GM12878 (cell line): ENCODE measurements around the gene GNB2. TPM values are rescaled to one million over a fixed set of nuclear protein-coding genes. Genes with fewer than 3 reads are reported as not detected.
A peak's percentile ranks its signal among the peaks of the same experiment; 100 is the strongest.

ENCODE experiments used
- CEBPB ChIP-seq, 2 experiments: fragments of 150-350 bp in 1 of 2; IDR thresholded peaks; 2 replicates each; pipeline ENCODE4 v1.6.1; 2012 to 2014; ENCODE audit warnings: low read depth in 2 of 2, low read length in 2 of 2, borderline replicate concordance in 1 of 2, inconsistent platforms in 1 of 2
- HCFC1 ChIP-seq: fragments of 150-350 bp; IDR thresholded peaks from 2 replicates; pipeline ENCODE4 v1.6.1; 2014; ENCODE audit warnings: low read length
- HDGF ChIP-seq: fragments of 450-650 bp; IDR thresholded peaks from 2 replicates; pipeline ENCODE4 v1.6.1; 2016; ENCODE audit warnings: antibody characterized with exemption
- NR2F1 ChIP-seq: fragments of 450-650 bp; conservative IDR thresholded peaks from 2 replicates; pipeline ENCODE4 v1.6.1; 2017; ENCODE audit warnings: mild to moderate bottlenecking
- PRDM15 ChIP-seq: fragments of 450-650 bp; formaldehyde crosslinking; IDR thresholded peaks from 2 replicates; pipeline ENCODE4 v1.4.0; 2020; ENCODE audit warnings: mild to moderate bottlenecking, moderate library complexity
- SMC3 ChIP-seq: IDR thresholded peaks from 2 replicates; pipeline ENCODE4 v1.6.1; 2011; ENCODE audit warnings: low read length, improper control_type of control experiment, borderline replicate concordance
- ZNF384 ChIP-seq: IDR thresholded peaks from 2 replicates; pipeline ENCODE4 v1.6.1; 2012; ENCODE audit warnings: low read depth, mild to moderate bottlenecking, low read length, improper control_type of control experiment, borderline replicate concordance
- ZZZ3 ChIP-seq: IDR thresholded peaks from 2 replicates; pipeline ENCODE4 v1.6.1; 2011; ENCODE audit warnings: low read depth; ENCODE audit not compliant: control insufficient read depth, insufficient read length
- polyA plus RNA-seq, 11 experiments: library from polyadenylated mRNA; depleted of rRNA in 4 of 11; unstranded in 6 of 11; stranded (reverse) in 5 of 11; fragments of >200 nt; fragmentation: Nextera tagmentation in 4 of 11; fragmentation: Illumina TruSeq in 1 of 11; extraction: Ambion mirVana in 4 of 11; extraction: Trizol in 1 of 11; gene quantifications; 1 replicate in 1 of 11; 2 replicates in 10 of 11; pipeline versions ENCODE4 v1.2.1 to v1.2.3, GENCODE V29; 2011 to 2016; ENCODE audit warnings: inconsistent platforms in 2 of 11, missing spikeins in 2 of 11, low read depth in 1 of 11
- total RNA-seq, 4 experiments: library from RNA; depleted of rRNA in 3 of 4; stranded (reverse); fragments of >200 nt in 3 of 4; fragmentation: Illumina TruSeq in 1 of 4; extraction: Trizol in 1 of 4; gene quantifications; 2 replicates each; pipeline versions ENCODE4 v1.2.1 to v1.2.3, GENCODE V29; 2013 to 2021

Gene GNB2
- total and polyA plus RNA-seq, 10 of the 15 experiments (the other 5 are each of a cell fraction or from before 2014, with no cell fraction given), result 0.35 to 175 (median 59.7) TPM

DNA sequence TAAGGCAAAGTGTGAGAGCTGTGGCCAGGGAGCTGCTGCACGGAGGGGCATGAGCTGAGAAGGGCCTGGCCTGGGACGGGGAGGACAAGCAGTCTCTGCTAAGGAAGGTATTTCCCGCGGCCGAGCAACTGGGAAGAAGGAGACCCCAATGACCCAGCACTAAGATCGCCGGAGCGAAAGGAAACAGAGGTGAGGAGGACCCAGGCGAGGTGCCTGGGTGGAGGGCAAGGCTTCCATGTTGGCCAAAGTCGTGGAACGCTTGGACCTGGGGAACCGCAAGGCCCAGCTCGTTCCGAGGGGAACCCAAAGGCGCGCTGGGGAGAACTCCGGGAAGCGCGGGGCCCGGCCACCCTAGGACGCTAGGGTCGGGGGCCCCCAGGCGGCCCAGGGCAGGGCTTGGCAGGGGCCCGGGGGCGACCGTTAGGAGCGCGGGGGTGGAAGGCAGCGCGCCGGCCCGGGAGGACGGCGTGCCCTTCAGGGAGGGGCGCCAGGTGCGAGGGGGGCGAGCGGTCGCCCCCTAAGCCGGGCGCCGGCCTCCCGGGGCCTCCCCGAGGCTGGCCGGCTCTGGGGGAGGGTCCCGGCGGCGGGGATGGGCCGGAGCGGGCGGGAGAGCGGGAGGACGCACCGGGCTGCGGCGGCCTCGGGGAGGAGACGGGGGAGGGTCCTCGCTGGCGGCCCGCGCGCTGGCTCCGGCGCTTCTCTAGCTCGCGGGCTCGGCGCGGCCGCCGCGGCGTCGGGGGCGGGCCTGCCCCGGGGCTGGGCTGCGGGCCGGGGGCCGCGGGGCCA, 20.0 kb downstream of the GNB2 start (continued):
- TF ChIP-seq ZNF384 (no peak), HDGF (no peak), NR2F1 (0 out of 2 replicates have a peak, but pooled peaks have one; percentile 28), ZZZ3 (no peak), CEBPB (IDR thresholded peaks at IDR 0.05; ENCODE audit: borderline replicate concordance in 1 of 2, low read depth in 2 of 2, low read length in 2 of 2) (no peak), PRDM15 (no peak), HCFC1 (no peak), SMC3 (no peak)
- TF ChIP-seq, all 136 proteins: peak for 6
